Smooth muscle cell (in vitro differentiated cells): ENCODE measurements around the gene CLPTM1L. TPM values are rescaled to one million over a fixed set of nuclear protein-coding genes. Genes with fewer than 3 reads are reported as not detected.

Experiments used
- DNase-seq: peaks from one replicate; lab custom pipeline; 2025; ENCODE audit not compliant: unreplicated experiment; lab: John Stamatoyannopoulos, UW
- H2AFZ ChIP-seq: fragments of 200-600 bp; sonication (generic); 2 replicates; pipeline ENCODE4 v1.6.0; 2016; ENCODE audit warnings: antibody characterized with exemption, low read depth, mild to moderate bottlenecking
- H3F3A ChIP-seq: fragments of 200-600 bp; sonication (generic); 2 replicates; pipeline ENCODE4 v1.6.0; 2017; ENCODE audit warnings: antibody characterized with exemption, low read depth
- H3K27ac ChIP-seq: fragments of 200-600 bp; sonication (generic); 2 replicates; pipeline ENCODE4 v1.5.1; 2016; ENCODE audit warnings: low read depth, mild to moderate bottlenecking
- H3K27me3 ChIP-seq: fragments of 200-600 bp; sonication (generic); 2 replicates; pipeline ENCODE4 v1.6.1; 2016; ENCODE audit warnings: low read depth, mild to moderate bottlenecking
- H3K36me3 ChIP-seq: fragments of 200-600 bp; sonication (generic); 2 replicates; pipeline ENCODE4 v1.5.1; 2016; ENCODE audit warnings: low read depth
- H3K4me1 ChIP-seq: fragments of 200-600 bp; sonication (generic); 2 replicates; pipeline ENCODE4 v1.5.1; 2016; ENCODE audit warnings: low read depth
- H3K4me2 ChIP-seq: fragments of 200-600 bp; sonication (generic); 2 replicates; pipeline ENCODE4 v1.6.0; 2016; ENCODE audit warnings: mild to moderate bottlenecking
- H3K4me3 ChIP-seq: fragments of 200-600 bp; sonication (generic); 2 replicates; pipeline ENCODE4 v1.5.1; 2016; ENCODE audit warnings: mild to moderate bottlenecking
- H3K79me2 ChIP-seq: fragments of 200-600 bp; sonication (generic); 2 replicates; pipeline ENCODE4 v1.6.0; 2016; ENCODE audit warnings: low read depth, mild to moderate bottlenecking
- H3K9ac ChIP-seq: fragments of 200-600 bp; sonication (generic); 2 replicates; pipeline ENCODE4 v1.6.0; 2016; ENCODE audit warnings: low read depth
- H3K9me3 ChIP-seq: fragments of 200-600 bp; sonication (generic); replicated peaks from 2 replicates; pipeline ENCODE4 v1.5.1; 2016; ENCODE audit warnings: low read depth
- H4K20me1 ChIP-seq: fragments of 200-600 bp; sonication (generic); 2 replicates; pipeline ENCODE4 v1.6.0; 2016; ENCODE audit warnings: low read depth
- CTCF ChIP-seq: fragments of 200-600 bp; sonication (generic); IDR thresholded peaks from 2 replicates; pipeline ENCODE4 v1.5.1; 2017; ENCODE audit warnings: borderline replicate concordance, mild to moderate bottlenecking, antibody characterized with exemption; ENCODE audit not compliant: insufficient read depth, poor library complexity, severe bottlenecking
- WGBS: methylation state at CpG from one replicate; pipeline ENCODE4 v1.1.7; 2016; ENCODE audit warnings: low lambda C conversion rate; 5-methylcytosine and 5-hydroxymethylcytosine counted together
- polyA plus RNA-seq: library from polyadenylated mRNA; unstranded; fragments of >200 nt; fragmentation: Nextera tagmentation; extraction: Ambion mirVana; gene quantifications from 2 replicates; pipeline ENCODE4 v1.2.1, GENCODE V29; 2016
- total RNA-seq: library from RNA; depleted of rRNA; stranded (reverse); fragments of >200 nt; gene quantifications from 2 replicates; pipeline ENCODE4 v1.2.3, GENCODE V29; 2014

The CLPTM1L gene
- total and polyA plus RNA-seq, 2 experiments from 2014 or later, result 125 to 127 TPM

GRCh38 chr5:1319436-1320256, 25.3 kb downstream of the CLPTM1L start:
- no peak overlapping the region for H2AFZ ChIP-seq
- H3K36me3 ChIP-seq, result peaks cover 5% of the 10 kb centered on the region
- H3K9me3 ChIP-seq, result no peaks in the 10 kb centered on the region

GRCh38 chr5:1318659-1319251, 26.1 kb downstream of the CLPTM1L start:
- Histone ChIP-seq H3K9me3 (no peaks in the 10 kb centered on the region), H3K27ac (no peak overlapping the region), H3K4me2 (no peak overlapping the region), H3F3A (no peaks in the 10 kb centered on the region), H4K20me1 (no peaks in the 10 kb centered on the region), H3K27me3 (no peaks in the 10 kb centered on the region), H3K9ac (no peak overlapping the region), H3K4me3 (no peak overlapping the region), H3K79me2 (no peaks in the 10 kb centered on the region), H2AFZ (no peak overlapping the region), H3K4me1 (no peaks in the 10 kb centered on the region), H3K36me3 (peaks cover 5% of the 10 kb centered on the region)
- DNase-seq, result no peak
- 97% methylated on average over 29 of the region's 29 CpGs for WGBS
- no peak for TF ChIP-seq CTCF

More at GRCh38 chr5:1319436-1320256, 25.3 kb downstream of the CLPTM1L start:
- H3K4me2 ChIP-seq, result no peak overlapping the region
- no peak overlapping the region for H3K4me3 ChIP-seq
- H3K27me3 ChIP-seq, result no peaks in the 10 kb centered on the region
- no peak for TF ChIP-seq CTCF
- no peak overlapping the region for H3K9ac ChIP-seq
- no peak for DNase-seq
- H3K79me2 ChIP-seq, result no peaks in the 10 kb centered on the region
- H3K4me1 ChIP-seq, result no peaks in the 10 kb centered on the region
- no peaks in the 10 kb centered on the region for H4K20me1 ChIP-seq
- H3K27ac ChIP-seq, result no peak overlapping the region
- H3F3A ChIP-seq, result no peaks in the 10 kb centered on the region
- 89% methylated on average over 20 of the region's 21 CpGs for WGBS

GRCh38 chr5:1317921-1318565, 26.9 kb downstream of the CLPTM1L start:
- Histone ChIP-seq H4K20me1 (no peaks in the 10 kb centered on the region), H3K36me3 (peaks cover 5% of the 10 kb centered on the region), H2AFZ (no peak overlapping the region), H3K79me2 (no peaks in the 10 kb centered on the region), H3K27ac (no peak overlapping the region), H3K4me3 (no peak overlapping the region), H3F3A (no peaks in the 10 kb centered on the region), H3K4me2 (no peak overlapping the region), H3K9me3 (no peaks in the 10 kb centered on the region), H3K27me3 (no peaks in the 10 kb centered on the region), H3K9ac (no peak overlapping the region), H3K4me1 (no peaks in the 10 kb centered on the region)
- DNase-seq, result no peak
- TF ChIP-seq CTCF, result no peak
- WGBS, result 95% methylated on average over 26 of the region's 26 CpGs
